ENCODE data around the gene PARVB. TPM values are rescaled to one million over a fixed set of nuclear protein-coding genes. Genes with fewer than 3 reads are reported as not detected.

PARVB gene
- total and polyA plus RNA-seq, 5 donors from 2014 or later: 3.7 to 20.6 (median 6.2) TPM

GRCh38 chr22:44206330-44206645, 182.2 kb downstream of the PARVB start:
- peaks cover 0 to 13% (median 8%) of the 10 kb centered on the region in 4 donors for H3K4me1 Mint-ChIP-seq
- H3K27ac Mint-ChIP-seq: peak overlapping the region in 1 of 3 donors; percentile 36
- H3K36me3 Mint-ChIP-seq: peaks cover 28% of the 10 kb centered on the region

GRCh38 chr22:44206696-44207095, 182.6 kb downstream of the PARVB start:
- Histone ChIP-seq H3K27me3 (ENCODE audit: control insufficient read depth, insufficient read depth, low read length) (no peaks in the 10 kb centered on the region), H3K36me3 (ENCODE audit: control insufficient read depth, insufficient read depth, low read length) (peaks cover 6% of the 10 kb centered on the region), H3K27ac (ENCODE audit: insufficient read depth, low read length, poor library complexity, severe bottlenecking) (no peak overlapping the region), H3K4me3 (ENCODE audit: low read depth, low read length) (no peak overlapping the region), H3K4me1 (ENCODE audit: control insufficient read depth, insufficient read depth, low read length, poor library complexity, severe bottlenecking) (no peaks in the 10 kb centered on the region), H3K9me3 (ENCODE audit: control insufficient read depth in 2 of 2, low read length in 2 of 2) (peaks cover 0 to 3% of the 10 kb centered on the region in 2 experiments)
- Mint-ChIP-seq H3K4me1 (peaks cover 0 to 13% (median 8%) of the 10 kb centered on the region in 4 donors), H3K9me3 (peaks cover 0 to 10% (median 3%) of the 10 kb centered on the region in 7 donors), H3K36me3 (peaks cover 32% of the 10 kb centered on the region), H3K27me3 (no peaks in the 10 kb centered on the region), H3K27ac (no peak overlapping the region), H3K4me3 (no peak overlapping the region)
- ATAC-seq (ENCODE audit: low read depth in 2 of 2): no peak
- DNase-seq: no peak

More at GRCh38 chr22:44206330-44206645, 182.2 kb downstream of the PARVB start:
- peaks cover 0 to 10% (median 3%) of the 10 kb centered on the region in 7 donors for H3K9me3 Mint-ChIP-seq
- peaks cover 6% of the 10 kb centered on the region for H3K36me3 ChIP-seq (ENCODE audit: control insufficient read depth, insufficient read depth, low read length)
- no peak overlapping the region for H3K4me3 ChIP-seq (ENCODE audit: low read depth, low read length)
- no peak overlapping the region for H3K4me3 Mint-ChIP-seq
- no peak for DNase-seq
- no peak overlapping the region for H3K27ac ChIP-seq (ENCODE audit: insufficient read depth, low read length, poor library complexity, severe bottlenecking)
- ATAC-seq (ENCODE audit: low read depth in 2 of 2): no peak
- H3K27me3 Mint-ChIP-seq: no peaks in the 10 kb centered on the region
- H3K9me3 ChIP-seq (ENCODE audit: control insufficient read depth in 2 of 2, low read length in 2 of 2): peaks cover 0 to 3% of the 10 kb centered on the region in 2 experiments
- H3K4me1 ChIP-seq (ENCODE audit: control insufficient read depth, insufficient read depth, low read length, poor library complexity, severe bottlenecking): no peaks in the 10 kb centered on the region
- no peaks in the 10 kb centered on the region for H3K27me3 ChIP-seq (ENCODE audit: control insufficient read depth, insufficient read depth, low read length)

GRCh38 chr22:44207173-44207980, 183.3 kb downstream of the PARVB start:
- no peak overlapping the region for H3K4me3 ChIP-seq (ENCODE audit: low read depth, low read length)
- no peak overlapping the region for H3K27ac Mint-ChIP-seq
- peaks cover 0 to 13% (median 8%) of the 10 kb centered on the region in 4 donors for H3K4me1 Mint-ChIP-seq
- H3K9me3 Mint-ChIP-seq: peaks cover 0 to 10% (median 3%) of the 10 kb centered on the region in 7 donors
- peaks cover 35% of the 10 kb centered on the region for H3K36me3 Mint-ChIP-seq
- ATAC-seq (ENCODE audit: low read depth in 2 of 2) (no peak), DNase-seq (no peak)
- H3K27ac ChIP-seq (ENCODE audit: insufficient read depth, low read length, poor library complexity, severe bottlenecking): no peak overlapping the region
- H3K27me3 ChIP-seq (ENCODE audit: control insufficient read depth, insufficient read depth, low read length): no peaks in the 10 kb centered on the region
- H3K27me3 Mint-ChIP-seq: no peaks in the 10 kb centered on the region
- peaks cover 0 to 3% of the 10 kb centered on the region in 2 experiments for H3K9me3 ChIP-seq (ENCODE audit: control insufficient read depth in 2 of 2, low read length in 2 of 2)
- peaks cover 3% of the 10 kb centered on the region for H3K36me3 ChIP-seq (ENCODE audit: control insufficient read depth, insufficient read depth, low read length)
- H3K4me3 Mint-ChIP-seq: no peak overlapping the region
- H3K4me1 ChIP-seq (ENCODE audit: control insufficient read depth, insufficient read depth, low read length, poor library complexity, severe bottlenecking): no peaks in the 10 kb centered on the region

- Histone ChIP-seq H3K27me3 (ENCODE audit: control insufficient read depth, insufficient read depth, low read length) (no peaks in the 10 kb centered on the region), H3K36me3 (ENCODE audit: control insufficient read depth, insufficient read depth, low read length) (peaks cover 3% of the 10 kb centered on the region), H3K27ac (ENCODE audit: insufficient read depth, low read length, poor library complexity, severe bottlenecking) (no peak overlapping the region), H3K4me1 (ENCODE audit: control insufficient read depth, insufficient read depth, low read length, poor library complexity, severe bottlenecking) (no peaks in the 10 kb centered on the region), H3K9me3 (ENCODE audit: control insufficient read depth in 2 of 2, low read length in 2 of 2) (peaks cover 0 to 3% of the 10 kb centered on the region in 2 experiments), H3K4me3 (ENCODE audit: low read depth, low read length) (no peak overlapping the region)
- Mint-ChIP-seq H3K27me3 (no peaks in the 10 kb centered on the region), H3K9me3 (peaks cover 0 to 10% (median 3%) of the 10 kb centered on the region in 7 donors), H3K4me1 (peaks cover 0 to 9% (median 8%) of the 10 kb centered on the region in 4 donors), H3K36me3 (peaks cover 29% of the 10 kb centered on the region), H3K27ac (peak overlapping the region in 1 of 3 donors; percentile 23), H3K4me3 (no peak overlapping the region)
- DNase-seq (no peak), ATAC-seq (ENCODE audit: low read depth in 2 of 2) (no peak)
Observed at GRCh38 chr22:44207981-44208317, 183.8 kb downstream of the PARVB start.

- ATAC-seq (ENCODE audit: low read depth in 2 of 2) (no peak), DNase-seq (no peak)
- Mint-ChIP-seq H3K4me1 (peaks cover 0 to 9% (median 6%) of the 10 kb centered on the region in 4 donors), H3K27ac (peak overlapping the region in 1 of 3 donors; percentile 89), H3K27me3 (no peaks in the 10 kb centered on the region), H3K4me3 (no peak overlapping the region), H3K36me3 (peaks cover 26% of the 10 kb centered on the region), H3K9me3 (peaks cover 0 to 10% (median 3%) of the 10 kb centered on the region in 7 donors)
- H3K4me3 ChIP-seq (ENCODE audit: low read depth, low read length): no peak overlapping the region
- H3K27me3 ChIP-seq (ENCODE audit: control insufficient read depth, insufficient read depth, low read length): no peaks in the 10 kb centered on the region
- H3K4me1 ChIP-seq (ENCODE audit: control insufficient read depth, insufficient read depth, low read length, poor library complexity, severe bottlenecking): no peaks in the 10 kb centered on the region
- peaks cover 0 to 3% of the 10 kb centered on the region in 2 experiments for H3K9me3 ChIP-seq (ENCODE audit: control insufficient read depth in 2 of 2, low read length in 2 of 2)
- H3K27ac ChIP-seq (ENCODE audit: insufficient read depth, low read length, poor library complexity, severe bottlenecking): no peak overlapping the region
- H3K36me3 ChIP-seq (ENCODE audit: control insufficient read depth, insufficient read depth, low read length): peaks cover 2% of the 10 kb centered on the region
Observed at GRCh38 chr22:44209343-44209742, 185.2 kb downstream of the PARVB start.

GRCh38 chr22:44210722-44211121, 186.6 kb downstream of the PARVB start:
- Mint-ChIP-seq H3K36me3 (peaks cover 26% of the 10 kb centered on the region), H3K27ac (no peak overlapping the region), H3K4me3 (no peak overlapping the region), H3K9me3 (peaks cover 0 to 10% (median 3%) of the 10 kb centered on the region in 7 donors), H3K27me3 (no peaks in the 10 kb centered on the region), H3K4me1 (peaks cover 0 to 9% (median 6%) of the 10 kb centered on the region in 4 donors)
- H3K27ac ChIP-seq (ENCODE audit: insufficient read depth, low read length, poor library complexity, severe bottlenecking): no peak overlapping the region
- no peak for DNase-seq
- H3K9me3 ChIP-seq (ENCODE audit: control insufficient read depth in 2 of 2, low read length in 2 of 2): peaks cover 3 to 6% of the 10 kb centered on the region in 2 experiments
- no peak for ATAC-seq (ENCODE audit: low read depth in 2 of 2)
- H3K36me3 ChIP-seq (ENCODE audit: control insufficient read depth, insufficient read depth, low read length): peaks cover 2% of the 10 kb centered on the region
- no peaks in the 10 kb centered on the region for H3K4me1 ChIP-seq (ENCODE audit: control insufficient read depth, insufficient read depth, low read length, poor library complexity, severe bottlenecking)
- H3K27me3 ChIP-seq (ENCODE audit: control insufficient read depth, insufficient read depth, low read length): no peaks in the 10 kb centered on the region
- no peak overlapping the region for H3K4me3 ChIP-seq (ENCODE audit: low read depth, low read length)

- no peak for ATAC-seq (ENCODE audit: low read depth in 2 of 2)
- Histone ChIP-seq H3K27ac (ENCODE audit: insufficient read depth, low read length, poor library complexity, severe bottlenecking) (no peak overlapping the region), H3K9me3 (ENCODE audit: control insufficient read depth in 2 of 2, low read length in 2 of 2) (peaks cover 3 to 7% of the 10 kb centered on the region in 2 experiments), H3K4me1 (ENCODE audit: control insufficient read depth, insufficient read depth, low read length, poor library complexity, severe bottlenecking) (no peaks in the 10 kb centered on the region), H3K36me3 (ENCODE audit: control insufficient read depth, insufficient read depth, low read length) (peaks cover 2% of the 10 kb centered on the region), H3K27me3 (ENCODE audit: control insufficient read depth, insufficient read depth, low read length) (no peaks in the 10 kb centered on the region), H3K4me3 (ENCODE audit: low read depth, low read length) (no peak overlapping the region)
- peaks cover 0 to 9% (median 6%) of the 10 kb centered on the region in 4 donors for H3K4me1 Mint-ChIP-seq
- H3K27me3 Mint-ChIP-seq: no peaks in the 10 kb centered on the region
- H3K4me3 Mint-ChIP-seq: no peak overlapping the region
- no peak for DNase-seq
- H3K9me3 Mint-ChIP-seq: peaks cover 0 to 12% (median 4%) of the 10 kb centered on the region in 7 donors
- peak overlapping the region in 1 of 3 donors; percentile 37 for H3K27ac Mint-ChIP-seq
- H3K36me3 Mint-ChIP-seq: peaks cover 26% of the 10 kb centered on the region
Observed at GRCh38 chr22:44211256-44211945, 187.3 kb downstream of the PARVB start.

All from CD4-positive, CD25-positive, alpha-beta regulatory T cell (primary cell).